AG08396 (cell line): ENCODE data around the gene PALLD.
"Not testable (repeated sequence)": the region's sequence is repeated elsewhere in the genome, so short reads cannot be mapped to it uniquely, and the experiment has no call there.

Source experiments
- DNase-seq: peaks from one replicate; pipeline ENCODE4 v3.0.0; 2012; ENCODE audit warnings: low spot score, mixed read lengths

PALLD gene

DNA sequence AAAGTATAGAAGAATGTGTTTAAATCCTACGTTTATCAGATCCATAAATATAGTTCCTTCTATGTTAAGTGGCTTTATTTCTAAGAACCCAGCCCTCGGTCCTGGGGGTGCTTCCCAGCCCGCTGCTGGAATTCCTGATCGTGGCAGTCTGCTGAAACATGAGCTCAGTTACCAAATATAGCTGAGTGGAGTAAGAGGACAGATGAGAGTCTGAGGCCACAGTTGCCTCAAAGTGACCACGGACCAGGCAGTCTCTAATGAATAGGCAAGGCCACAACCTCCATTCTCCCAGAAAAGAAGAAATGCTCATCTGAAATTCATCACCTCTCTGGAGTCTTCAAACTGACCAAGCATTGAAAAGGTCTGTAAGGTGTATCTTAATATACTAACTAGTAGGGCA lies at the start of gene PALLD:
Gene PALLD, plus strand, starts transcription at position 219 of the 400 bp plus-strand sequence.
- DNase-seq = peak; percentile 53

DNA sequence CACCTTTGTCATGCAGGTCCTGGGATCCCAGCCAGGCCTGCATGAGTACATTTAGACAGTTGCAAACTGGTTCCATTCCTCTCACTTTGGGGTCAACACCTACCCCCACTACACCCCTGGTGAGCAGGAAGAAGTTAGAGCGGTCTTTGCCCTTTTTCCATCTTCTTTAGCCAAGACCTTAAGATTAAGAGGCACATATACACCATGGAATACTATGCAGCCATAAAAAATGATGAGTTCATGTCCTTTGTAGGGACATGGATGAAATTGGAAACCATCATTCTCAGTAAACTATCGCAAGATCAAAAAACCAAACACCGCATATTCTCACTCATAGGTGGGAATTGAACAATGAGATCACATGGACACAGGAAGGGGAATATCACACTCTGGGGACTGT lies 47.8 kb upstream of the PALLD start:
- DNase-seq = not testable (repeated sequence)

DNA sequence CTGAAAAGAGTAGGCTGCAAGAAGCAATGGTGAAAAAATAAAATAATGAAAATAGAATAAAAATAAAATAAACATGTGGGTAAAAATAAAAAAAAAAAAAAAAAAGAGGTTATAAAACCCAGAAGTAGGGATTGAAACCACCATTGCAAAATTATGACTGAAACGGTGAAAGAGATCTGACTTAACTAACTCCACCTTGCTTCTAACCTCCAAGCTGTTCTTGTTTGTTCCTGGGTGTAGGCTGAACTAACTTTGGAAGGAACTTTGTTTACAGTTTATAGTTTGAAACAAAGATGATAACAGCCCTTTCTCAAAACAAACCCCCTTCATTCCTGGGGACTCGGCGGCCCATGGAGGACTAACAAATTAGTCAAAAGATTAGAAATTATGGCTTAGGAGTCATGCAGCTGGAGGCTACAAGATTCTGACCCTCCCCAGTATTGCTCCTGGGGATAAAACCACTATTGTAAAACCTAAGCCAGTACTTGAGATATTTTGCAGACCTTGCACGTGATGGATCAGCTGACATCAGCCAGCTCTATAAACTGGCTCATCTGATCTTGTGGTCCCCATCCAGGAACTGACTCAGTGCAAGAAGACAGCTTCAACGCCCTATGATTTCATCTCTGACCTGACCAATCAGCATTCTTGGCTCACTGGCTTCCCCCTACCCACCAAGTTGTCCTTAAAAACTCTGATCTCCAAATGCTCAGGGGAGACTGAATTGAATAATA lies 47.0 kb upstream of the PALLD start:
- DNase-seq = no peak

DNA sequence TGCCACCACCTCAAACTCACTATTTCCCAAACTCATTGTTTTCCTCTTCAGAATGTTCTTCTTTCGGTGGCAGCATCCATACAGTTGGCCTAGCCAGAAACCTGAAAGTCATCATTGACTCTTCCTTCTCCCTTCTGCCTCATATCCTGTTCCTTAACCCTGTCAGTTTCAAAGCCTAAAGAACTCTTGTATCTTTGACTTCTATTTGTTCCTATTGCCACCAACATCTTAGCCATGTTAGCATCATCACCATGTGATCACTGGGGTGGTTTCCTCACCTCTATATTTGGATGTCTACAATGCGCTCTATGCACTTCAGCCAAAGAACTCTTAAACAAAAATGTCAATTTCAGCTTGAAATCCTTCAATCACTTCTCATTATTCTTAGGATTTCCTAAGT lies 45.5 kb upstream of the PALLD start:
- DNase-seq = no peak

DNA sequence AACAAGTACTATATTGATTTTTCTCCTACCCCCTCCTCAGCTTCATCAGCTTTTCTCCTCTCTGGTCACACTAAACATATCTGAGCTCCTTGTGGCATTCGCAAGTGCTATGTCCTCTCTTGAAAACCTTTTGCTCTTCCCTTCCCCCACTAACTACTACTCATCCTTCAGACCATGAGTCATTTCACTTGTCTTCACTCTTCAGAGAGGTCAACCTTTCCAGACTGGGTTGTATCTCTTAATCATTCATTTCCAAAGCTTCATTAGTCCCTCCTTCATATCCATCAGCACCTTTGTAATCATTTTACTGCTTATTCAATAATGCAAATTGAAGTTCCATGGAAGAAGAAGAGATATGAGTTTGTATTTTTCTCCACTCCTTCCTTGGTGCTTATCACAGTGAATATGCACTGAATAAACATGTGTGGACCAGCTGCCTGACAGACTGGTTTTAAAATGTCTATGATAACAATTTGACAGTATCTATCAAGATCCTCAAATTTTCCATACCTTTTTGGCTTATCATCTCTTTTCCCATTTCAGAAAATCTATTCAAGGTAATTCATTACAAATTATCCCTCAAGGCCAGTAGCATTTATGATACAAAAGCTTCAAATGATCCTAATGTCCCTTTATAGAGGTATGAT lies 45.0 kb upstream of the PALLD start:
- peak; percentile 28 for DNase-seq

DNA sequence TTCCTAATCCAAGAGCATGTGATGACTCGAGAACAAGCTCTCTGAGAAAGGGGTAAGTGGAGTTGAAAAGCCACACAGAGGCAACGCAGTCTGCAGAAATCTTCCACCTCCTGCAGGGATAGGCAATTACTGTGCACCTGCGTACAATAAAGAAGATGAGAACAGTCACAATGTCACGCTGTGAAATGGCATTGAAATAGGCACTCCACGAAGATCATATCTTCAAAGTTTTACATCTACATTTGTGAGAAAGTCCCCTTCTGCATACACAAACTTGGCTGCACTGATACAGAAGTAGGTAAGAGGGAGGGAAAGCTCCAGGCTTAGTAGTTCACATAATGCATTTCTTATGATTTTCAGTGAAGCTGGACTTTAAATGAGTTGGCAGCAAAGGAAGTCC lies 43.7 kb upstream of the PALLD start:
- no peak for DNase-seq

DNA sequence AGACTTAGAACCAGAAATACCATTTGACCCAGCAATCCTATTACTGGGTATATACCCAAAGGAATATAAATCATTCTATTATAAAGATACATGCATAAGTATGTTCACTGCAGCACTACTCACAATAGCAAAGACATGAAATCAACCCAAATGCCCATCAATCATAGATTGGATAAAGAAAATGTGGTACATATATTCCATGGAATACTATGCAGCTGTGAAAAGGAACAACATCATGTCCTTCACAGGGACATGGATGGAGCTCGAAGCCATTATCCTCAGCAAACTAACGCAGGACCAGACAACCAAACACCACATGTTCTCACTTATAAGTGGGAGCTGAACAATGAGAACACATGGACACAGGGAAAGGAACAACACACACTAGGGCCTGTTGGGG lies 38.6 kb upstream of the PALLD start:
- DNase-seq = not testable (repeated sequence)

DNA sequence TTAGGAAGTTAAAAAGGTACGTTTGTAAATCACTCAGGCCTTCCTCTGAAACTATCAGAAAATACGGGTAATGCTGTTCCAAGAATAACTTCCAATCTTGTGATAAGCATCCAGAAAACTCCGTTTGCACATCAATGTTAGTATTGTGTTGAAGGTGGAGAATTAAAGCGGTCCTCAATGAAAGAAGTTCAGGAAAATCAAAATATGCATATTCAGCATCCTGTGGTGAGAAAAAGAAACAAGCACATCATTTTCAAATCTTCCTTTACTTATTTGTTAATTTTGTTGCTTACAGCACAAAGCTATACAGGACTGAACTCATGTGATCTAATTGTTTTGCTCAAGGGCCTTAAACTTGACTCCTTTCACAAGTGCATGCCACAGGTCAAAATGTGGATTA lies 35.0 kb upstream of the PALLD start:
- no peak for DNase-seq

DNA sequence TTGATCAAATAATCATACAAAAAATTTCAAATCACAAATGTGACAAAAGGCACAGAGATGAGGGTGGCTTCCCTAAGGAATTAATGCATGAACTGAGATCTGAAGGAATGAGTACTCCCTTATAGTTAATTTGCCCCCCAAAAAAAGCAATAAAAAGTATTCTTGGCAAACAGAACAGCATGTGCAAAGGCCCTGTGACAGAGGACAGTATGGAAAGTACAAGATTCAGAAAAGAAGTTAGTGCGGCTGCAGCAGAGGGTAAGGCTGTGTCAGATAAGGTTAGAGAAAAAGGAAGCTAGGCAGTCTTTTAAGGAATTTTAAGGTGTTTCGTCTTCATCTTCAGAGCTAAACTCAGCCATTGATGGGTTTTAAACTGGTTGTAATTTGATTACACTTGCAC lies 23.9 kb upstream of the PALLD start:
- no peak for DNase-seq

DNA sequence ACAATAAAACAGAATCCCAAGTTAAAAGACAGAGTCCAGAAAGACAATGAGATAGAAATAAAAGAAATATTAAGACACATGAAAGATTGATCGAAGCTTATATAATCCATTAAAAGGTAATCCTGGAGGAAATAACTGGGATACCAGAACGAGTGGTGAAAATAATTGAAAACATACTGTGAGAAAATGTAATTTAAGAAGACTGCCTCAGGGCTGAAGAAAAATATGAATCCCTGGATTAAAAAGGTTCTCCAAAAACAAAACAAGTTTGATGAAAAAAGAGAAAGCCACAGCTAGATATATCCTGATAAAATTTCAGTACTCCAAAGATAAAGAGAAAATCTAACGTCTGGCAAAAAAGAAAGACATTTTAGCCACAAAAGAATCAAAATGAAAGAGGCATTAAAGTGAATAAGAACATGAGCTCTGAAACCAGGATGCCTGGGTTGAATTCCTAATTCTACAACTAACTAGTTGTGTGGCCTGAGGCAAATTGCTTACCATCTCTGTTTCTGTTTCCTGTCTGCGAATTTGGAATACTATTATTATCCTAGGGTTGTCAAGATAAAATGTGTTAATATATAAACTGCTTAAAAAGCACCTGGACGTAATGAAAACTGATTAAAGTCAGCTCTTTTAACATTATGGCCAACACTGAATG lies 22.1 kb upstream of the PALLD start:
- DNase-seq = no peak

DNA sequence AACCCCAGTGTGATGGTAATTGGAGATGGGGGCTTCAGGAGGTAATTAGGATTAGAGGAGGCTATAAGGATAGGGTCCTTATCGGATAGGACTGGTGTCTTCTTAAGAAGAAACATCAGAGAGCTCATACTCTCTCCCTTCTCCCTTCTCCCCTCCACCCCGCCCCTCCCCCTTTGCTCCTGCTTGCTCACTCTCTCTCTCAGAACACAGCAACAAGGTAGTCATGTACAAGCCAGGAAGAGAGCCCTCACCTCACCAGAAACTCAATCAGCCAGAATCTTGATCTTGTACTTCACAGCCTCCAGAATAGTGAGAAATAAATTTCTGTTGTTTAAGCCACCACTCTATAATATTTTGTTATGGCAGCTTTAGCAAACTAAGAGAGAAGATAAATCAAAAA lies 21.1 kb upstream of the PALLD start:
- no peak for DNase-seq

DNA sequence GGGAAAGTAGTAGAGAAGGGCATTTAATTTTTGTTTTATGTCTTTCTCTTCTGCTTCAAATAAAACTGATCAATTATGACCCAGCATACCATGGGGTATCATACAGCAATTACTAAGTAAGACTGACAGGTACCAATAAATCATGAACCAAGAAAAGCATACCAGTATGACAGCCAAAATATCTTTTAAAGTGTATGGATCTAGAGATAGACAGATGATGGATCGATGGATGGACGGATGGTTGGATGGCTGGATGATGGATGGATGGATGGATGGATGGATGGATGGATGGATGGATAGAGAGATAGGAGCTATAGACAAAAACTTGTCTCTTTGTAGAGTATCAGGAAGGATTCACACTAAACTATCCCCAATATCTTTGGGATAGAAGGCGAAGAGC lies 18.0 kb upstream of the PALLD start:
- no peak for DNase-seq

DNA sequence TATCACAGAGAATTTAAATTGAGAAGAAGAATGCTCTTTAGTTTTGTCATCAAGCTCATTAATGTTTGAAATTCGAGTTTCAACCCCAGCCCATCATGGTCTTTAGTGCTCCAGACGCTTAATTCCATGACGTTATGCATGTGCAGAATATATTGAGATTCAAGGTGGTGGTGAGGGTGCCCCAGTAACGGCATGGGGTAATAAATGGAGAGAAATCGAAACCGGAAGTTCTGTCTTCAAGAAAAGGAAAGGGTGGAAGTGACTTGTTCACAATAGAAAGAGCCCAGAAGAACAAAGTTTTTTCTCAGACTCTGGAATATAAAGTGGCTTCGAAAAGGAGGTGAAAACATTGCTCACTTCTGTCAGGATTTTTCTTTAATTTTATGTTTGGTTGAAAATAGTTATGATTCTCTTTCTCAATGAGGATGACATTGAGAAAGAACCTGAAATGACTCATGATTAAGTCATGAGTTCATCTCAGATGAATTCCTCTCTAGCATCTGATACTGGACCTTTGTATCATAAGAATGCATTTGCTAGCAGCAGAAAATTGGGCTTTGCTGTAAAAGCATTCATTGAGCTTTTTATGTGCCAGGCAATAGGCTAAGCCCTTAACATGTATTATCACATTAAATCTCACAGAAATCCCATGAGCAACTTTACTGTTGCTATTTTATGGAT lies 15.8 kb upstream of the PALLD start:
- DNase-seq = peak; percentile 64

DNA sequence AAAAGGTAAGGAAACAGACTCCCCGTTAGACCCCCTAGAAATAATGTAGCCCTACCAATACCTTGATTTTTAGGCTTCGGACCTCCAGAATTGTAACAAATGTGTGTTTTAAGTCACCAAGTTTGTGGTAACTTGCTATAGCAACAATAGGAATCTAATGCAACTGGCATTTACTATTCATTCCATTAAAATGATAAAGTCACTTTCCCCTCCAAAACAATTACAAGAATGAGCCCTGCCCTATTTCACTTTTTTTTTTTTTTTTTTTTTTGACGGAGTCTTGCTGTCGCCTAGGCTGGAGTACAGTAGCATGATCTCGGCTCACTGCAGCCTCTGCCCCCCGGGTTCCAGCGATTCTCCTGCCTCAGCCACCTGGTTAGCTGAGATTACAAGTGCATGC lies 13.0 kb upstream of the PALLD start:
- DNase-seq = no peak

DNA sequence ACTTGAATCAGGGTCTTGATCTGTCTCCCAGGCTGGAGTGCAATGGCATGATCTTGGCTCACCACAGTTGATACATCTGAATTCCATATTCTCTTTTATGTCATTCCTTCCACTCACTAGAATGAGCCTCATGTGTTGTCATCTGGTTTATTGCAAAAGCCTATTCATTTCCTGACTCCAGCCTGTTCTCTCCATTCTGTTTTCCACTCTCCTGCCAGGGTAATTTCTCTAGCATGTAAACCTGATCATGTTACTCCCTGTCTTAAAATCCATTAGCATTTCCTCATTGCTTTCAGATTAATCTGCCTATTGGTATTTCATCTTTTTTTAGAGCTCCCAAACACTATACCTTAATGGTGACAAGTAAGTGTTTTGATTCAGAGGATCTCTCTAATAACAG lies 12.2 kb upstream of the PALLD start:
- peak; percentile 28 for DNase-seq

DNA sequence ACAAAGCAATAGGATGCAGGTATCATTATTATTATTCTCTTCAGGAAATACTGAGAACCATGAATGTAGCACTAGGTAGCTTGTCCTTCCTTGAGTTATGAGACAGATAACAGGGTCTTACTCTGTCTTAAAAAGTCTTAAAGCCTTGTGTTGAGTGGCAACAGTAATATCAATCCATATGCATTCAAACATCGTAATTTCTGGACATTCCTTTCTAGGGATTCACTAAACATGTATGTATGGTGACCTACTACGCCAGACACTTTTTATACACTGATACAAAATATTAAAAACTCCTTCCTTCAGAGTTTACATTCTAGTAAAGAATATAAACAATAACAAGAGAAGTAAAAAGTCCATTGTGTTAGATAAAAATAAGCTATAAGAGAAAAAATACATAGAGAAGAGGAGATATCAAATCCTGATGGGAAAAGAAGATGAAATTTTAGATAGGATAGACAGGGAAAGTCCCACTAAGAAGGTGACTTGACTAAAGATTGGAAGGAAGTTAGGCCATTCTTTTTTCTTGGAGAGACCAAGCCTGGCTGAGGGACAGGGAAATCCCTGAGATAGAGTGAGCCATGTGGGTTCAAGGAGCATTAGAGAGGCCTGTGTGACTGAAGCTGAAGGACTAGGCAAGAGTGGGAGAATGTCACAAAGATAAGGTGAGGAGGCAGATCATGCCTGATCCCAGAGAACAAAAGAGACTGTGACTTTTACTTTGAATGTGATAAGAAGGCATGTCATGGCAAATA lies 11.5 kb upstream of the PALLD start:
- DNase-seq = no peak

DNA sequence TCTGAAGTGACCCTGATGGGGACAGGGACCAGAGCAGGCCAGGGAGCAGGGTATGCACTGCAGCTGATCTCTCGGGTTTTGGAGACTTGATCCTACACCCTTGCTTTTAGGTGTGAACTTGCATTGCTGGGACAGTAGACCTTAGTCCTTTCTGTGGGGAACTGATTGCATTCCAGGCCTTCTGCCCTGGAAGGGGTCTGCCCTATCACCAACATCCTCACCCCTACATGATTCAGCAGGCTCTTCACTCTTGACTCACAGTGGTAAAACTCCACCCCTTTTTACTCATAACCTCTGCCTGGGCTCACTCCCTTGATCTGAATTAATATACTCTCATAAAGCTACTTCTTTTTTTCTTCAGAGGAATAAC lies 10.0 kb upstream of the PALLD start:
- peak; percentile 44 for DNase-seq

DNA sequence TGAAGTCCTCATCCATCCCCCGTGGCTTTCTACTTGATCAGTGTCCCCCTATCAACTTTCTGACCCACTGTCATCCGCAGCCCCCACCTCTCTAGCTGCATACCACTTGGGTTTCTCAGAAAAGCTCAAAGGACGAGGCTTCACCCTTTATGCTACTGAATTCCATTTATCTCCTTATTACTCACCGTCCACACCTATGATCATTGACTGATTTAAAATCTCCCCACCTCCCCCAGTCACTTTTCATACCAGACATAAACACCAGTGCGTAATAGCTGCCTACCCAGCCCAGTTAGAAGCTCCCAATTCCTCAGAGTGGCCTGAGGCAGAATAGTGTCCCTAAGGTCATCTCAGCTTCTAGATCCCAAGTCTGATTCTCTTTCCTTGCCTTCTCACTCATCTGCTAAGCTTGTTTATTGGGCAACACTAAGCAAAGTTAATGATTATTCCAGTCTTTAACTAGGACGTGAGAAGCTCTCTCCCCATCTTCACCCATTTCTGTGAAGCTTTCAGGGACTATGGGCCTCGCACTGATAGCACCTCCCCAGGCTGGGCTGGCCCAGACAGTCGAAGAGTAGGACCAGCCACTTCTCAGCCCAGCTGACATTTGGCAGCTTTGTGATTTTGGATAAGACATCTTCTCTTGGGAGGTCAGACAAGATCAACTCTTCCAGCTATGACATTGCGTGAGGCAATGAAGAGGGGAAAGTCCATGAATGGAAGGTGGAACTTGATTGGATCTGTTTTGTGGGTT lies 9.4 kb upstream of the PALLD start:
- no peak for DNase-seq

DNA sequence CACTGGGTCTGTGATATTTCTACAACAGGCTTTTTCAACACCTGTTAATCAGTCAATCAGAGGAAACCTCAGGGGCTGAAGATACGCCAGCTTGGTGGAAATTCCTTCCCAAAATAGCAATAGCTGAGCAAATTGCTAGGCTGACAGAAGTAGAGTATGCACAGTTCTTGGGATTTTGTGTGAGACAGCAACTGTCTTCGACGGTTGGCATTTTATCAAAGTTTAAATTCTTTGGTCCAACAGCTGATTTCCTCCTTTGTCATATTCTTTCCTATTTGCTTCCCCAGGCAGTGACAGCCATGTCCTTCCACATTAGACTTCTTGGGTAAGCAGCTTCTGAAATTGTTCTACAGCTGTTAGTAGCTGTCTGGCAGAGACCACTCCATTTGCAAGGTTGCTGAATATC lies 8.0 kb upstream of the PALLD start:
- DNase-seq = no peak

DNA sequence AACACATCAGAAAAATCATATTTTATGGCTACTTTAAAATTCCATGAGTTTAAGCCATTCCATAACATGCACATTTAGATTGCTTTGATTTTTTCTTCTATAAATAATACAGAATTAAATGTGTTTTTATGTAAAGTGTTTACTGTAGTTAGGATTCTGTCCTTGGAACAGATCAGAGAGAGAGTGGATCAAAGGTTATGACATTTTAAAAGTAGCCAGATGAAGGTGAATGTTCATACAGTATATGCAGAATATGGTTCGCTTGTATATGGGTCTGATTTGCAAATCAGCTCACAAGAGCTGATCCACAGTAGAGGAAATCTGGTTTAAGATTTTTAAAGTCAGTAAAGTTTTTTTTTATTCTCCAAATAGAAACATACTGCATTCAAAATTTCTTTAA lies 7.2 kb upstream of the PALLD start:
- DNase-seq = no peak

DNA sequence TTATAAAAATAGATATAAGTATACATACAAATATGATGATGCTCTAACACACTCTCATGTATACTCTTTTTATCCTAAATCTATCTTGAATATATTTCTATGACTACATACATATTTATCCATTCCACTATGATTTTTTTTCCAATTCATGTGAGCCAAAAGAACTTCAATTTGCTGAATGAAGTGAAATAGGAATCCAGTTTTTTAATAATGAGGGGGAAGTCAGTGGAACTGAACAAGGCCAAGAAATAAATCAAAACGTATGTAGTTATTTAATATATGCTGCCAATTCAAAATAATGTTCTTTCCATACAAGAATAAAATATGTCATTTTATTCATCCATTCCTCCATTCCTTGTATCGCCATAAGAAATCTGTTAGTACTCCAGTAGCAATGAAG lies 6.1 kb upstream of the PALLD start:
- DNase-seq = no peak
